Measurements from ENCODE around the gene DPP6.

Gene DPP6

GRCh38 chr7:154905146-154905545 lies 852.9 kb downstream of the DPP6 start:
- DNase-seq, result no peak

DNA sequence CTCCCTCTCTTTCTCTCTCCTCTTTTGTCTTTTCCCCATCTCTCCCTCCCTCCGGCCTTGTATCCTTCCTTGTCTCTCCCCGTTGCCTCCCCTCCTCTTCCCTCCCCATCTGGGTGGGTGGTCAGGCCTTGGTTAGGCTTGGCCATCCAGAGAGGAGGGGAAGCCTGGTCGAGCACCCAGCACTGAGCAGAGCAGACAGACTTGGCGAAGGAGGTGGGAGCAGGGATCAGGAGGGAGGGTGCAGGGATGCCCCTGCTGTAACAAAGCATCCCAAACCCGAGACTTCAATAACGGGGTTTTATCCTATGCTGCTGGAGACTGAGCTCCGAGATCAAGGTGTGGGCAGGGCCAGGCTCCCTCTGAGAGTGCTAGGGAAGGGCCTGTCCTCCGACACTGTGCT lies 853.4 kb downstream of the DPP6 start:
- no peak for DNase-seq

- DNase-seq, result no peak
Measured at GRCh38 chr7:154906201-154906600, 854.0 kb downstream of the DPP6 start.

DNA sequence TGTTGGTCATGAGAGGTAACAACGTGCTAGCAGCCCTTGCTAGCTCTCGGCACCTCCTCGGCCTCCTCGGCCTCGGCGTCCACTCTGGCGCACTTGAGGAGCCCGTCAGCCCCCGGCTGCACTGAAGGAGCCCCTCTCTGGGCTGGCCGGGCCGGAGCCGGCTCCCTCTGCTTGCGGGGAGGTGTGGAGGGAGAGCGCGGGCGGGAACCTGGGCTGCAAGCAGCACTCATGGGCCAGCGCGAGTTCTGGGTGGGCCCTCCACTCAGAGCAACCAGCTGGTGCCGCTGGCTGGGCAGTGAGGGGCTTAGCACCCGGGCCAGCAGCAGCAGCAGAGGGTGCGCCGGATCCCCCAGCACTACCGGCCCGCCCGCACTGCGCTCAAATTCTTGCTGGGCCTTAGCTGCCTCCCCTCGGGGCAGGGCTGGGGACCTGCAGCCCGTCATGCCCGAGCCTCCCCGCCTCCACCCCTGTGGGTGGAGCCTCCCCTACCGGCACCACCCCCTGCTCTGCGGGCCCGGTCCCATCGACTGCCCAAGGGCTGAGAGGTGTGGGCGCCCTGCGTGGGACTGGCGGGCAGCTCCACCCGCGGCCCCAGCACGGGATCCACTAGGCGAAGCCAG lies 854.6 kb downstream of the DPP6 start:
- DNase-seq, result no peak

DNA sequence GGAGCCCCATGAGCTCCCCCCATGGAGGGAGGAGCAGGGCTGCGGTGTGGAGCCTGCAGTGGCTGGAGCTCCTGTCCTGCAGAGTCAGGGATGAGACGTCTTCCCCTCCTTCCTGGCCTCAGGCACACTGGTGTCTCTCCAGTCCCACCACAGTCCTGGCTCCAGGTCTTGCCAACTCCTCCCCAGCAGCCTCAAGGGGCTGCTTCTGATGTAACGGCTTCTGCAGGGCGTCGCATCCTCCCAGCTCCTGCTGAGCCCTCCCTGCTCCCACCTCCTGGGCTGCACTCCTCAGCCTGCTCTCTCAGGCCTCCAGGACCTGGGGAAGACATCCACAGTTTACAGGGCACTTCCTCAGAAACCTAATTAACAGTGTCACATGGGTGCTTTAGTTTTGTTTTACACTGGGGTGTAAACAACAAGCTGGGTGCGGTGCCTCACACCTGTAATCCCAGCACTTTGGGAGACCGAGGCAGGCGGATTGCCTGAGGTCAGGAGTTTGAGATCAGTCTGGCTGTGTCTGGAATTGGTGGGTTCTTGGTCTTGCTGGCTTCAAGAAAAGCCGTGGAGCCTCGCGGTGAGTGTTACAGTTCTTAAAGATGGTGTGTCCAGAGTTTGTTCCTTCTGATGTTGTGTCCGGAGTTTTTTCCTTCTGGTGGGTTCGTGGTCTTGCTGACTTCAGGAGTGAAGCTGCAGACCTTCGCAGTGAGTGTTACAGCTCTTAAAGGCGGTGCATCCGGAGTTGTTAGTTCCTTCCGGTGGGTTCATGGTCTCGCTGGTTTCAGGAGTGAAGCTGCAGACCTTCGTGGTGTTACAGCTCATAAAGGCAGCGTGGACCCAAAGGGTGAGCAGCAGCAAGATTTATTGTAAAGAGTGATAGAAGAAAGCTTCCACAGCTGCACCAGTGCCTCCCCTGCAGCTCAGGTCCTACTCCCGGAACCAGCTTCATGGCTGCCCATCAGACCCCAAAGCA lies 855.7 kb downstream of the DPP6 start:
- DNase-seq, result no peak

DNA sequence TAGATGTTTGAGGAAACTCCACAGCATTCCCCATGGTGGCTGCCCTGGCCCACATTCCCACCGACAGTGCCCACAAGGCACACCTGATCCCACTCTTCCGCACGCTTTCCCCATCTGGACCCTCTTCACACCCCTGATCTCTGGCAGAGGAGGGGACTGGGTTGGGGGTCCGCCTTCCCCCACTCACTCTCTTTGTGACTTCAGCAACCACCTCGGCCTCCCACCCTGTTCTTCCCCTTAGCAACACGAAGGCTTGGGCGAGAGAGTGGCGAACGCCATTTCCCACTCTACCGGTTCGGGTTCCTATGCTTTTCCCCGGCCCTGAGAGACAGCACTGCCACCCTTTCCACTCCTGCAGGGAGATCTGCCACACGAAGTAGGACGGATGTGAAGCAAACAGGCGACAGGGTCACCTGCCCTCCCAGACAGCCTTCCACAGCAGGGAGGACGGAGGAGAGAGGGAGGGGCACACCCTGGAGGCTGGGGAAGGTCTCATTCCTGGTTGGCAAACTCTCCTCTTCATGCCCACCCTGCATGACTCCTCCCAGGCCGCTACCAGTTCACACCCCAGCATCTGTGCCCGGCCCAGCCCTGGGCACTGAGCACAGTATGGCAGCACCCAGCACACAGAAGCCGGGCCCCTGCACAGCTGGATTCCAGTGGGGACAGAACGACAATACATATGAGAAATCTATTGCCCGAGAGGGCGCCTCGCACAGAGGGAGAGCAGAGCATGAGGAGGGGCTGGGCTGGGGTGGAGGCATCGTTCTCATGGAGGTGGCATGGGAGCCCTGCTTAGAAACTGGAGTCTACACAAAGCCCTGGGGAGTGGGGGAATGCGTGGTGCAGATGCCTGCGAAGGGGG lies 857.3 kb downstream of the DPP6 start:
- no peak for DNase-seq

DNA sequence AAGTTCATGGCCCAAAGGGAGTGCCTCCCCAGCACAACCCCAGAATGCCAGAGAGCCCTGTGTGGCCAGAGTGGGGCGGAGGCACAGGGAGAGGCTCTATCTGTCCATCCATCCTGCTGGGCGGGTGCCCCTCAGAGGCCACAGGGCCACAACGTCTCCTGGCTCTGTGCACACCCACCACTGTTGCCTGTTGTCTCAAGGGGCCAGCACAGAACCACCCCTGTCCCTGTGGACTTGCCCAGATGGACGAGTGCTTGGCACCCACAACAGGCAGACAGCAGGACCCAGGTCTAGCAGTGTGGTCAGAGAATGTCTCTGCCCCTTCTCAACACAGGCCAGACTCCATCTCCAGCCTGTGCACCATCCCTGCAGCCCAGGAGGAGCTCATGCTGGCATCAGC lies 857.9 kb downstream of the DPP6 start:
- DNase-seq, result no peak

- no peak for DNase-seq
Measured at GRCh38 chr7:154910977-154911376, 858.8 kb downstream of the DPP6 start.

GRCh38 chr7:154911411-154911810 lies 859.2 kb downstream of the DPP6 start:
- no peak for DNase-seq

DNA sequence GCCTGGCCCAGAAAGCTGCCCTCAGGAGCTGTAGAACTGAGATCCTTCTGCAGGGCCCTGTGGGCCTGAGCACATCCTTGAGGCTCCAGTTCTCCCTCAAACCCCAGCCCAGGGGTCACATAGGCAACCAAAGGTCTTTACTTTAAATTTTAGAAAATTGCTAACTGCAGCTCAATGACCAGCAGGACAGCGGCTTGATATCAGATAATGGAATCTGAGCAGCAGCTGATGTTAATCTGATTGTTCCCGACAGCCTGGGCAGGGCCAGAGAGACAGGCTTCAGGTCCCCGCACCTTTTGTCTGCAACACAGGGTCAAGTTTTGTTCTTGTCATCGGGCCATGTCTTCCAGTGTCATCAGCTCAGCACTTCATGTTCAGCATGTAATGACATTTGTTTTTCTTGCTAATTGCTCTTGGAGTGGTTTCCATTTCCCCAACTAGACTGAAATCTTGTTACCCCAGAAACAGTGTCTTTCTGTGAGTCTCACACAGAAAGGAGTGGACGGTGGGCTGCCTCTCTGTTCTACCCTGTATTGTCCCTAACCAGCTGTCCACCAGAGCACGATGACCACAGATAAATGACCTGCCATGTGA lies 859.8 kb downstream of the DPP6 start:
- no peak for DNase-seq

DNA sequence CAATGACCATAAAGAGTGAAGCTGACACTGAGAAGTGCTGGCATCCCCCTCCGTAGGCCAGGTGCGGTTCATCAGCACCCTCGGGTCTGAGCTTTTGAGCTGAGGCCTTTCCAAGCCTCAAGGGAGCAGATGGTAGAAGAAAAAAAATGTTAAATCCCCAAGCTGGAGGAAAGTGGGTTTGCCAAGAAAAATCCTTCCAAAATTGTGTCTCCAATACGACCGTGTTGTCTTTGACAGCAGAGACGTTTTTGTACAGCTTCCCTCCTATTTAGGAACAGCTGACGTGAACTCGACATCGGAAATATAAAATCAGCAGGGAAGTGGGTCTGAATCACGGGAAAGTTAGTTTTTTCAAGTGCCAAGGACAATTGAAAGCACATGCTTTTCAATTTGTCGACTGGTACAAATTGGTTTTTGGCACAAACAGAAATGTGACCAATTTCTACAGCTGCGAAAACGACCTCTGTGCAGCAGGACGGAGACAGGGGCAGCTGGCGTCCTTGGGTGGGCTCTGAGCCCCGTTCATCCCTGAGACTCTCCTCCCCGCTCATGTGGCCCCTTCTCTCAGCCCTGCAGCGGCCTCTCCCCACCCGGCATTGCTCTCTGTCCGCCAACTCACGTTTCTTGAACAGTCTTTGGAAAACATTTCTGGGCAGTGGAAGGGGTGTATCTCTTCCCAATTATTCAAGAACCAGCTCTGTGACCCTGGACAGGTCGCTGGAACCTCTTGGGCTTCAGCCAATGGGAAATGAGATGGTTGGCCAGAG lies 860.9 kb downstream of the DPP6 start:
- no peak for DNase-seq

GRCh38 chr7:154913638-154914307 lies 861.6 kb downstream of the DPP6 start:
- DNase-seq, result peak; percentile 77

GRCh38 chr7:154914308-154914995 lies 862.3 kb downstream of the DPP6 start:
- DNase-seq, result no peak

DNA sequence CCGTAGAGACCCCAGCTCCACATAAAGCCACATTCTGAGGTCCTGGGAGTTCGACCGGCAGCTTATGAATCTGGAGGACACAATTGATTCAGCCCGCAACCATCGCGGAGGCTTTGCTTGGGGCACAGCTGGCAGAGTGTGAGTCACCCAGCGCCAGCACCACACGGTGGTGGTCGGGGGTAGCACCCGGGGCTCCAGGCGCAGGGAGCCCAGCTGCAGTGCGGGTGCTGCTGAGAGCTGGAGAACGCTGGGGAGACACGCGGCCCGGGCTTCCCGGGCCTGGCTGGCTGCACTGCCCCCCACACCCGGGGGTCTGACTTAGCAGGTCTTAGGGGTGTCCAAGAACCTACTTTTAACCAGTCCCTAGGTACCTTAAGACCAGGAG lies 862.8 kb downstream of the DPP6 start:
- no peak for DNase-seq

DNA sequence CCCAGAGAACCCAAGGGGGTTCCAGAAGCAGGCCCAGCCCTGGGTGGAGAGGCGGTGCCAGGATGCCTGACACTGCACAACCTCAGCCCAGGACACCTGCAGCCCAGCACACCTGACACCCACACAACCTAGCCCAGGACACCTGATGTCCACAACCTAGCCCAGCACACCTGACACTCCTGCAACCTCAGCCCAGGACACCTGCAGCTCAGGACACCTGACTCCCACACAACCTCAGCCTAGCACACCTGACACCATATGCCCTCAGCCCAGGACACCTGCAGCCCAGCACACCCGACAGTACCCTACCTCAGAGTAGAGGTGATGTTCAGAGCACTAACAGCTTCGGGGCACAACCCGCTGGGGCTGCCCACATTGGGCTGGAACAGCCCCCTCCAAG lies 863.4 kb downstream of the DPP6 start:
- DNase-seq, result no peak

DNA sequence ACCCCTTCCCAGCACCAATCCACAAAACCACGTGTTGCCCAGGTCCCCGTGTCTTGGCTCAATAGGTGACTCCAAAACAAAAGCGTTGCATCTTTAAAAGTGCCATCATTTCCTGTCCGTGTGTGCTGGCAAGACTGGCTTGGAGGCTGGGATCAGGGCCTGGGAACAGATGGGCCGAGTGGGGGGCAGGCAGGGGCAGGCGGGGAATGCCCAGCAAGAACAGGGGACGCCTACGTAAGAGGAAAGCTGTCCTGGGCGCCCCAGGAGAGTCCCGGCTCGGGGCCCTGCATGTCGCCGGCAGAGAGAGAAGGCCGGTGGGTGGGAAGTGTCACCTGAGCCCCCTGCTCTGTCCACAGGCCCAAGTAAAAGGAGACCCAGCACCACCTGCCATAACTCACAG lies 864.2 kb downstream of the DPP6 start:
- no peak for DNase-seq

- no peak for DNase-seq
Measured at GRCh38 chr7:154916856-154917807, 864.9 kb downstream of the DPP6 start.

DNA sequence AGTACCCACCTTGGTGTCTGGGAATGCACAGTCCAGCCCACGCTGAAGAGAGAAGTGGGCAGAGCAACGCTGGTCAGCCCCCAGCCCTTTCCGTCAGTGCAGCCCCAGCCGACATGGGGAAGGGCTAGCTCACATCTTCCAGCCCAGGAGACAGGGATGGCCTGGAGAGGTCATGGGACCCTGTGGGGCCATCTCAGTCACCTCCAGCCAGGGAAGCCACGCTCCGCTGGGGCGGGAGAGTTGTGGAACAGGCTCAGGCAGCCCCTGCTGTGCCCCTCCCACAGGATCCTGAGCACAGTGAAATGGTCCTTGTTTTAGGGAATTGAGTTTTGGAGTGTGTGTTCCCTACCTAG lies 865.6 kb downstream of the DPP6 start:
- no peak for DNase-seq

DNA sequence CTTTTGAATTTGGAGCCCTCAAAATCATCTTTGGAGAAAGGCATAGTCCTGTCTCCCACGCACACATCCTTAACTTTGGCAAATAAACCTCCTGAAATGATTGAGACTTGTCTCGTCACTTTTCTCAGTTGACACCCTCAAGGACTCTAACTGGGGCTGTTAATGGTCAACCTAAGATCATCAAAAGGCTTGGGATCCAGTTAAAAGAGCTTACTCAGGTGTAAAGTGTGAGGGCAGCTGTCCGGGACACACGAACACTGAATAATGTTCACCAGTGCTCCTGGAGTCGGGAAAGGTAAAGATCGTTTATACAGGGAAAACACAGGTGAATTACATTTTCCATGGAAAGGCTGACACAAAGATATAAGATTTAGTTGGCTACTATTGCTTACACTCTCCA lies 866.1 kb downstream of the DPP6 start:
- DNase-seq, result no peak

- DNase-seq, result no peak
Measured at GRCh38 chr7:154918741-154919140, 866.5 kb downstream of the DPP6 start.
